Measurements from ENCODE around the gene XYLT1.

The XYLT1 gene

DNA sequence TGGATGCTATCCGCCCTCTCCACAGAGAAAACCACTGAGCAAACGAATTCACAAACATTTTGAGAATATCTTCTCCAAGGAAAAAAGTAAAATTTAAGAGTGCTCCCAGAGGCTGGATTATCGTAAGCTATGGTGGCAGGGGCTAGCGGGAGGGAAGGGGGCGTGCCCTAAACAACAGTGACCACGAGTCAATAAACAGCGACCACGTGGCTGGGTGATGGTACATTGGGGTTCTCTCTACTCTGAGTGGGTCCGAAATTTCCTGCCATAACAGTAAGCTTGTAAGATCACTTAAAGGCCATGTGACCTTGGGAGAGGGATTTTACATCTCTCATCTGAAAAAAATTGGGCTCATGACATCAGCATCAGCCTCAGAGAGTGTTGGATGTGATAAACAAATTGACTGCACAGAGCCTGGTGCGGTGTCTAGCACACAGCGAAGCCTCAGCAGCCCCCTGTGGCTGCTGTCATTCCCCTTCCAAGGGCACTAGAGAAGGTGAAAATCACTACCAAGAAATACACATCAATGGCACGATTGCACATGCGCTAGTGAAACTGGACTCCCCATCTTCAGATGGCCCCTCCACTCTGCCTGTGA is 213.2 kb downstream of the XYLT1 start:
- DNase-seq (ENCODE audit: low spot score) = no peak

GRCh38 chr16:17252701-17253100 is 218.1 kb downstream of the XYLT1 start:
- no peak for DNase-seq (ENCODE audit: low spot score)

DNA sequence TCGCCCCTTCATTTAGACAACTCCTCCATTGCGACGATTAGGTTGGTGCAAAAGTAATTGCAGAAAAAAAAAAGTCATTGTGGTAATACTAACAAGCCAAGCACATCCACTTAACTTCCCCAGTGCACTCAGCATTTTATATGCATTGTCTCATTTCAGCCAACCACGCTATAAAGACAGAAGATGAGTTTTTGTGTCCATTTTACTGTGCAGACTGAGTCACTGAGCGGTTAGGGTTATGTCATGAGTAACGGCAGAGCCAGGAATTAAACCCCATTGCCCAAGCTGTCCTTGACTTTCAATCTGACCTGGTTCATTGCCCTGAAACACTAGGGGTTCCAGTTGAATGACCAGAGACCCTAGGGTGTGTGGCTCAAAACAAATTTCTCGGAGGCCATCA is 218.7 kb downstream of the XYLT1 start:
- no peak for DNase-seq (ENCODE audit: low spot score)

DNA sequence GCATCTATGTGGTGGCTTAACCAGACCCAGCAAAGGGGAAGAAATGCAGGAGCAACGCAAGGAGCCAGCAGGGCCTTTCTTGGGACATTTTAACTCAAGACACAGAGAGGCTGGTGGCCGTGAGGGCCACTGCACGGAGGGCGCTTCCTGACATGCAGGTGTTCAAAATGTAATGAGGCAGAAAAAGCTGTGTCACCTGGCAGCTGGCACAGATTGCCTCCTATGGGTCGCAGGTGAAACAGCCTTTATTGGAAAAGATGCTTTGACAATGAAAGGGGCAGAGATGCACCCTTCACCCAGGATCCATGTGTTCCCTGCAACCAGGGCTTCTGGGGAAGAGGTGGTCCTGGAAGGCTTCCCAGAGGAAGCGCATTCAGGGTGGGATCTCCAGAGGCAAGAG is 219.3 kb downstream of the XYLT1 start:
- DNase-seq (ENCODE audit: low spot score) = no peak

DNA sequence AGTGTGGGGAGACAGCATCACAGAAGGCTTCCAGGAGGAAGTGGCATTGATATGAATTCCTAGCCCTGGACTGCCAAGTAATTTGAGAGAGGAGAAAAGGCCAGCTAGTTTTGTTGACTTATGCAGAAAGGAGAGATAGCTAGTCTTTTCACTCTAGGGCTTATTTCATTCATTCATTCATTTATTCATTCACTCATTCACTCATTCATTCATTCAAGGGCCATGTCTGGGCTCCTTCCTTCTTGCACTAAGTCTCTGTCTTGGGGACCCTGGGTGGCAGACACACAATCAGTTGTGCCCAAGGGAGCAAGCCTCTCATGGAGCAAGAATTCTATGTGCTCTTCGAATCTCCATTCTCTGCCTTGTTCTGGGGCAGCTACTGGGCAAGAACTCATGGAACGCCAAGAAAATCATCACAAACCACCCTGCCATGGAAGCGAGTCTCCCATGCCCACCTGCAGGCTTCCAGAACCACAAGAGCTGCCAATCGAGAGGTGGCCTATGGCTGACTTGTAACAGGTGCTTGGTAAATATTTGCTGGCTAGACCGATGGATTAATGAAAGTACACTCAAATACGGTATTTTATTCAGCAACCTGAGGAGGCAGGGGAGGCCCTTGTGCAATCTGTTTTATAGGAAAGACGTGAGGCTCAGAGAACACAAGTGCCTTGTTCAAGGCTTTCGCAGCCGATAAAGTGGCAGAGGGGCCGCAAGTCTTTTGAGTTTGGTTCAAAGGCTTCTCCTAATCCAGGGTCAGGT is 223.6 kb downstream of the XYLT1 start:
- DNase-seq (ENCODE audit: low spot score) = no peak

GRCh38 chr16:17246268-17246885 is 224.4 kb downstream of the XYLT1 start:
- DNase-seq (ENCODE audit: low spot score) = no peak

DNA sequence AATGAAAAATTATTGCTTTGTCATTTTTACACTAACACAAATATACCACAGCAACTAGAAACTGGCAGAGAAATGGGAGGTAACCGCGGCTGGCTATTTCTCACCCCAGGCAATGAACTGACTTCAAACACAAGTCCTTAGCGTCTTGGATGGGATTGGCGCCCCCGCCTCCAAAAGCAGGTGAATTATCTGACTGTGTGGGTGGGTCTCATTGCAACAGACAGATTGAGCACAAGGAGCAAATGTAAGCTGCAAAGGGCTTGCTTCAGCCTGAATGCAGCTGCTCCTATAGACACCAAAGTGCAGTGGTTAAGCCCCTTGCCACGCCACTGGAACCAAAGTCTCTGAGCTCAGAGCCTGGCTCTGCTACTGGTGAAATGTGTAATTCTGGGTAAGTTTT is 225.0 kb downstream of the XYLT1 start:
- no peak for DNase-seq (ENCODE audit: low spot score)

DNA sequence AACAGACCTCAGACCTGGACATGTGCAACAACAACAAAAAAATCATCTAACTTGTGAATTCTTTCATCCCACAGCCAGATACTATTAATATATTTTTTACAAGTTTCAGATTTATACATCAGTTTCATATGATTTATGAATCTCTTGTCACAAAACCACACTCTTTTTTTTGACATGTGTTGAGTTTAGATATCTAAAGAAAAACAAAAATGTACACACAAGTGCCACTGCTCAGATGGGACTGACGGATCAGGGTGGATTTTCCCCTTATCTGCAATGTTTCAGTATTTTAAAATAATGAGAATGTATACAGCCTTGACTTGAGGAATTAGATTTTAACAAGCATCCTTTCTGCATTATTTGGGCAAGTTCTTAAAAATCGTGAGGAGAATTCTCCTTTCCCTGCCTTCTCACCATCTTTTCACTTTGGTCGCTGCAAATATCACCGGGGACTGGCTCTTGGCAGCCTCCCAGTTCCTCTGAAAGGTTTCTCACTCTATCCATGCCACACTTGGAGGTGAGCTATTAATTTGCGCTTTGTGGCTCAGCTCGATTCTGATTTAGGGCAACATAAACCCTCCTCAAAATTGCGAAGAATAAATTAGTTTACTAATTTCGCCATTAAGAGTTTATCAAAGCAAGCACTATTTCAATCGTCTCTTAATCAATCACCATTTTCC is 225.7 kb downstream of the XYLT1 start:
- DNase-seq (ENCODE audit: low spot score) = no peak

DNA sequence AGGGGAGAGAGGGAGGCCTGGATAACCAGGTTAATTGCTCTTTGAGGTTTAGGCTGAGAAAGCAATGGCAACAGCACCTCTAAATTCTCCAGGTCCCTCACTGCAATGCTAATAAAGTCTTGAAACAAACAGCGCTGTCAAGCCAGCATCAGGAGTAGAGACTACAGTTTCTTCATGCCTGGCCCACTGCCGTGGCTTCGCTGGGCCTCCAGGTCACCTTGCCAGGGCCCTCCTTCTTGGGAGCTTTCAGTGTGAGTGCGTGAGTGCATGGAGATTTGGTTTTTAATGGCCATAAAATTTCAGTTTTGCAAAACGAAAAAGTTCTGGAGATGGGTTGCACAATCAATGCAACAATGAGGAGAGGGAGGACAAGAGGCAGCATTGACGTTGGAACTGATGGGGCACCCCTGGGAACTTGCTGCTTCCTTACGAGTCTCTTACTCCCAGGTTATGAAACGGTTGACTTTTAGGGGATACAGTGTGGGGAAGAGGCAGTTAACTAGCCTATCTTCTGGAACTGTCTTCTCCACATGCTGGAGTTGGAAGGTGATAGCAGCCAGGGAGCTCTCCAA is 229.4 kb downstream of the XYLT1 start:
- DNase-seq (ENCODE audit: low spot score) = no peak

GRCh38 chr16:17238285-17239028 is 232.3 kb downstream of the XYLT1 start:
- no peak for DNase-seq (ENCODE audit: low spot score)

DNA sequence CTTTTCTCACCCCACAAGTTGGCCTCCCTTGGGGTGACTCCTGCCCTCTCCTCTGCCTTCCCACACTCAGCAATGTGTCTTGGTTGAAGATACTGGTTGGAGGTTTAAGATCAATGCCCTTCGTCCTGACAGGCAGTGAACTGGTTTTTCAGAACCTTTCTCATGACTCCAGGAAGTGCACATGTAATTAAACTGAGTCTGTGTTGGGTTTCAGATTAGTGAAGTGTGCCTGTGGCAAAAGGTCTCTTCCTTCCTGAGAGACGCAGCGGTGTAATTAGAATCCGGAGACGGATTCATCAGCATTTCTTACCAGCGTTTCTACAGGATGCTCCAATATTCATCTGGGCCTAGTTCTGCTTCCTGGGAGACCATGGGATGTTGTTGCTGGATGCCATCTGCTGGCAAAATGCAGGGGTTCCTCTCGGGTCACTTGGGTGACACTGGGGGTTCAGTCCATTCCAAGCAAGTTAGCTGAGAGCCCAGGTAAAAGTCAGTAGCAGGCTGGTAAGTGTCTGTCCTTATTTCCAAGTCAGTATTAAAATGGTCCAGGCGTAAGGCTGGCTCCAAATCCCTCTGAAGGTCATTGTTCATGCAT is 233.3 kb downstream of the XYLT1 start:
- no peak for DNase-seq (ENCODE audit: low spot score)

GRCh38 chr16:17235147-17235815 is 235.5 kb downstream of the XYLT1 start:
- DNase-seq (ENCODE audit: low spot score) = no peak

GRCh38 chr16:17233318-17234002 is 237.3 kb downstream of the XYLT1 start:
- no peak for DNase-seq (ENCODE audit: low spot score)

GRCh38 chr16:17232487-17232886 is 238.3 kb downstream of the XYLT1 start:
- DNase-seq (ENCODE audit: low spot score) = no peak

DNA sequence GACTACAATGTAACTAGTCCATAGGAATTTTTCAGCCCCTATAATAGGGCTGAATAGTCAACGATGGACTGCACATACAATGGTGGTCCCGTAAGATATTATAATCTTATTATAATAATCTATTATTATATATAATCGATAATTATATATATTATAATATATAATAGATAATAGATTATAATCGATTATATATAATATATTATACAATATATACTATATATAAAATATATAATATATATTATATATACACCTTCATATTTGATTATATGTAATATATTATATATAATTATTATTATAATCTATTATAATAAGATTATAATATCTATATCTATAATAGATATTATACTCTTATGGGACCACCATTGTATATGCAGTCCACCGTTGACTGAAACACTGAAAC is 238.8 kb downstream of the XYLT1 start:
- DNase-seq (ENCODE audit: low spot score) = no peak

DNA sequence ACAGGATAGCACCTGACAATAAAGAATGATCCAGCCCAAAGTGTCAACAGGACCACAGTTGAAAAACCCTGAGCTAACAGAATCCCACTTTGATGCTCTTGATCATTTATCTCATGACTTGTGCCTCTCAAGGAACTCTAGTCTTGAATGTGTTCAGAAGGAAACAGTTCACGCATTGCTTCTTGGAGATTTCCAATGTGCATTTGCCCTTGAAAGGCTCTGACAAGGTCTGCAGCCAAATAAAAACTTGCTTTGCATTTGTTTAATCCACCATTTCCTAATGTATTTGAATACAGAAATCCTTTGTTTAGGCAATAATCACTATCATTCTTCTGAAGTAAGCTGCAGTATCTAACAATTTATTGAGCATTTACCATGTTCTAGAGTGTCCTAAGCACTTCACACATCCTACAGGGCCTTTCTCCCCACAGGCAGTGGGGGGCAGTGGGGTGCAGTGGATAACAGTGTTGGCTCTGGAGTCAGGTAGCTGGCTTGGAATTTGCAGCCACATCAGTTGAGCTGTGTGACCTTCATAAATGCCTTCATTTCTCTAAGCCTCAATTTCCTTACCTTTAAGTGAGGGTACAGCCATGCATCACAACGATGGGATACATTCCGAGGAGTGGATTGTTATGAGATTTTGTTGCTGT is 239.7 kb downstream of the XYLT1 start:
- no peak for DNase-seq (ENCODE audit: low spot score)

DNA sequence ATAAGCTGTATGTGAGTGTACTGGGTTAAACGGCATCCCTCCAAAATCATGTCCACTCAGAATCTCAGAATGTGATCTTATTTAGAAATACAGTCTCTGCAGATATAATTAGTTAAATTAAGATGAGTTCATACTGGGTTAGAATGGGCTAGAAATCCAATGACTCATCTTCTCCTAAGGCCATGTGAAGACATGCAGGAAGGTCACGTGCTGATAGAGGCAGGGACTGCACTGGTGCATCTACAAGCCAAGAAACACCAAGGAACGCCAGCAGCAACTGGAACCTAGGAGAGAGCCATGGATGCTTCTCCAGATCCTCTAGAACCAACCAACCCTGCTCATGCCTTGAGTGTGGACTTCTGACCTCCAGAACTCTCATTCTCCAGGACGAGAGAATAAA is 241.0 kb downstream of the XYLT1 start:
- DNase-seq (ENCODE audit: low spot score) = no peak

DNA sequence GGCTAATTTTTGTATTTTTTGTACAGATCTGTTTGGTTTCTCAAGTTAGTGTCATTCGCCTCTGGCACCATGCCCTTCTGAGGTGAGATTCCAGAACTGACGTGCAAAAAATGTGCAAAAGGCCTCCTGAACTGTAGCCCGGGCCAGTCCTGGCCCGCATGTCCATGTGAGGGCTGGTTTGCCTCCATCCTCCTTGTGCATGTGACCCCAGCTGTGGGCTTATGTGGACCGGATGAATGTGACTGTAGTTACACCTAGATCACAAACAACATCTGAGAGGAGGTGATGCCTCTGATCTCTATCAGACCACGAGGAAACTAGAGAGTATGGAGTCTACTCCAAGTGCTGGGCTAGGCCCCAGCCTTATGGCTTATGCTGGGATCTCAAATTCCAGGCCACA is 241.6 kb downstream of the XYLT1 start:
- no peak for DNase-seq (ENCODE audit: low spot score)

DNA sequence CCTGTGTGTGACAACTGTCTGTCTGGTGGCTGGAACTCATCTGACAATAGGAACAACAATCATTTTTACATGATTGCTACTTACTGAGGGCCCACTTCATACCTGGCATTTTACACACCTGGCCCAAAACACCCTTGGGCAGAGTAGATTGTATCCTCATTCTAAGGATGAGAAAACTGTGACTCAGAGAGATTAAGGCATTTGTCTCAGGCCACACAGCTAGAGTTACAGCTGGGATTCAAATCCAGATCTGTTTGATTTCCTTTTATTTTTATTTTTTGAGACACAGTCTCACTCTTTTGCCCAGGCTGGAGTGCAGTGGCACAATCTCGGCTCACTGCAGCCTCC is 242.1 kb downstream of the XYLT1 start:
- DNase-seq (ENCODE audit: low spot score) = no peak

Data from kidney capillary endothelial cell (primary cell).